Neural cell (in vitro differentiated cells): Measurements from ENCODE around the gene ZNF14. TPM values are rescaled to one million over a fixed set of nuclear protein-coding genes. Genes with fewer than 3 reads are reported as not detected.
"Not testable (repeated sequence)": the region's sequence is repeated elsewhere in the genome, so short reads cannot be mapped to it uniquely, and the experiment has no call there.

Source experiments
- H2AFZ ChIP-seq: fragments of 200-600, 300-800 bp; sonication (generic), shearing (Covaris generic); 2 replicates; pipeline ENCODE4 v1.6.0; 2014; ENCODE audit warnings: low read depth, mild to moderate bottlenecking, antibody characterized with exemption, low read length, moderate library complexity
- H3F3A ChIP-seq: fragments of 200-600 bp; shearing (Covaris generic); 2 replicates; pipeline ENCODE4 v1.6.1; 2016; ENCODE audit warnings: mild to moderate bottlenecking, moderate library complexity, mixed read lengths, antibody characterized with exemption, low read length; ENCODE audit not compliant: insufficient read depth, poor library complexity, severe bottlenecking
- H3K27ac ChIP-seq: fragments of 200-600, 300-800 bp; sonication (generic), shearing (Covaris generic); 2 replicates; pipeline ENCODE4 v1.5.1; 2014; ENCODE audit warnings: mild to moderate bottlenecking, low read length, moderate library complexity
- H3K27me3 ChIP-seq: fragments of 300-800, 200-600 bp; sonication (generic), shearing (Covaris generic); 2 replicates; pipeline ENCODE4 v1.6.0; 2014; ENCODE audit warnings: mild to moderate bottlenecking, low read depth, low read length, moderate library complexity; ENCODE audit not compliant: insufficient read depth
- H3K36me3 ChIP-seq: fragments of 300-800, 200-600 bp; sonication (generic), shearing (Covaris generic); 2 replicates; pipeline ENCODE4 v1.5.1; 2014; ENCODE audit warnings: mild to moderate bottlenecking, antibody characterized with exemption, low read length, moderate library complexity; ENCODE audit not compliant: insufficient read depth
- H3K4me2 ChIP-seq: fragments of 300-800, 200-600 bp; sonication (generic), shearing (Covaris generic); 2 replicates; pipeline ENCODE4 v1.6.0; 2014; ENCODE audit warnings: mild to moderate bottlenecking, low read length
- H3K4me3 ChIP-seq: fragments of 300-800, 200-600 bp; sonication (generic), shearing (Covaris generic); 2 replicates; pipeline ENCODE4 v1.5.1; 2014; ENCODE audit warnings: mild to moderate bottlenecking, low read length, moderate library complexity
- H3K79me2 ChIP-seq: fragments of 200-600 bp; shearing (Covaris generic); replicated peaks from 2 replicates; pipeline ENCODE4 v1.6.0; 2014; ENCODE audit warnings: mild to moderate bottlenecking, low read length, moderate library complexity; ENCODE audit not compliant: insufficient read depth
- H3K9ac ChIP-seq: fragments of 300-800, 200-600 bp; sonication (generic), shearing (Covaris generic); 2 replicates; pipeline ENCODE4 v1.6.1; 2016; ENCODE audit warnings: mild to moderate bottlenecking, low read length, mixed read lengths
- H3K9me2 ChIP-seq: fragments of 200-600 bp; shearing (Covaris generic); 2 replicates; pipeline ENCODE4 v1.6.1; 2016; ENCODE audit warnings: mild to moderate bottlenecking, low read length, mixed read lengths; ENCODE audit not compliant: insufficient read depth
- H3K9me3 ChIP-seq: fragments of 200-600, 300-800 bp; sonication (generic), shearing (Covaris generic); 2 replicates; pipeline ENCODE4 v1.6.1; 2016; ENCODE audit warnings: mild to moderate bottlenecking, mixed run types, low read length, moderate library complexity, mixed read lengths
- H4K20me1 ChIP-seq: fragments of 200-600 bp; shearing (Covaris generic); 2 replicates; pipeline ENCODE4 v1.6.1; 2016; ENCODE audit warnings: mild to moderate bottlenecking, mixed run types; ENCODE audit not compliant: insufficient read depth
- EP300 ChIP-seq: fragments of 450-650 bp; conservative IDR thresholded peaks from 2 replicates; pipeline ENCODE4 v1.6.1; 2014; ENCODE audit warnings: antibody characterized with exemption, mild to moderate bottlenecking, moderate library complexity; ENCODE audit not compliant: poor library complexity, severe bottlenecking
- EZH2 ChIP-seq: fragments of 200-600, 300-800 bp; shearing (Covaris generic), sonication (generic); IDR thresholded peaks from 2 replicates; pipeline ENCODE4 v1.6.1; 2014; ENCODE audit warnings: antibody characterized with exemption, low read length, borderline replicate concordance, mild to moderate bottlenecking; ENCODE audit not compliant: insufficient read depth, poor library complexity, severe bottlenecking
- MXI1 ChIP-seq: fragments of 450-650 bp; conservative IDR thresholded peaks from 2 replicates; pipeline ENCODE4 v1.6.1; 2014; ENCODE audit warnings: antibody characterized with exemption, mild to moderate bottlenecking; ENCODE audit not compliant: poor library complexity, severe bottlenecking
- POLR2AphosphoS5 ChIP-seq: IDR thresholded peaks from 2 replicates; pipeline ENCODE4 v1.6.1; 2012
- RAD21 ChIP-seq: fragments of 450-650 bp; conservative IDR thresholded peaks from 2 replicates; pipeline ENCODE4 v1.6.1; 2014; ENCODE audit warnings: antibody characterized with exemption, mild to moderate bottlenecking, moderate library complexity
- SMC3 ChIP-seq: fragments of 450-650 bp; conservative IDR thresholded peaks from 2 replicates; pipeline ENCODE4 v1.6.1; 2014; ENCODE audit warnings: antibody characterized with exemption, mild to moderate bottlenecking, moderate library complexity; ENCODE audit not compliant: poor library complexity
- TAF1 ChIP-seq: IDR thresholded peaks from 2 replicates; pipeline ENCODE4 v1.6.1; 2012; ENCODE audit warnings: low read depth
- polyA plus RNA-seq: library from polyadenylated mRNA; depleted of rRNA; stranded (reverse); fragments of >200 nt; gene quantifications from 2 replicates; pipeline ENCODE4 v1.2.3, GENCODE V29; 2014
- TF ChIP-seq, protein P1 (sequence below): IDR thresholded peaks from 2 replicates; pipeline ENCODE4 v1.6.1; 2012; ENCODE audit warnings: borderline replicate concordance

The ZNF14 gene
- polyA plus RNA-seq, 1 donor from 2014 or later: 8.2 TPM

DNA sequence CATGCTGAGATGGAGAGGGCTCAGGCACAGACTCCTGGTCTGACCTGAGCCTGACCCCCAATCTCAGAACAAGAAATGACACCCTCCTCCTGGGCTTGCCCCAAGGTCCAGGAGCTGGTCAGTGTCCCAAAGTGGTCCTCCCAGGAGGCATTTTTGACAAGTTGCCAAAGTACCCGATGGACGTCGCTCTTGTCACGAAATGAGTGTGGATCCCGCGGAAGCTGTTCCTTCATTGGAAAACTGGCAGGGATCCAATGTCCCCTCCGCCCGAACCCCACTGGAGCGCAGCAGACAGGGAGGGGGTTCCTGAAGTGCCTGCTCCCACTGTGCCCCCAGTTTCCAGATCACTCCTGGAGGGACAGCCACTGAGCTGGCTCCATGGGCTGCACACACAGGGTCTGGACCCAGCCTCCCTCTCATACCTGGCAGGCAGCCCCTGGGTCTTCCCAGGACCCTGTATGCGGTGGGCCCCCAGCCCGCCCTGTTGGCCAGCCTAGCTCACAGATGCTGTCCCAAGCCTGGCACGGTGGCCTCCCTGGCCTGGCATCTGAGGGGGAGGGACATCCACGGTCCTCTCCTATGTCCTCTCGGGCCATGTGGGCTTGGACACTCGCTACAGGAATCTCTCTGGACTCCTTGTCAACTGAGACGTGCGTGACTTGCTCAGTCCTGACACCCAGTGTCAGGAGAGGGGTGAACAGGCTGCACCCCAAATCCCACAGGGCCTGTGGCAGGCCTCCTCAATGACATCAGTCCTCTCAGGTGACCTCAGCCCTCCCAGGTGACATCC is 12.8 kb upstream of the ZNF14 start:
- no peak overlapping the region for H3K4me2 ChIP-seq
- no peaks in the 10 kb centered on the region for H4K20me1 ChIP-seq
- no peaks in the 10 kb centered on the region for H3K27me3 ChIP-seq
- H2AFZ ChIP-seq: no peak overlapping the region
- no peaks in the 10 kb centered on the region for H3K9me2 ChIP-seq
- H3K9ac ChIP-seq: no peak overlapping the region
- H3F3A ChIP-seq: no peaks in the 10 kb centered on the region
- H3K79me2 ChIP-seq: no peaks in the 10 kb centered on the region
- no peak overlapping the region for H3K27ac ChIP-seq
- no peaks in the 10 kb centered on the region for H3K36me3 ChIP-seq
- H3K9me3 ChIP-seq: no peaks in the 10 kb centered on the region
- TF ChIP-seq TAF1: no peak
- TF ChIP-seq, protein P1, sequence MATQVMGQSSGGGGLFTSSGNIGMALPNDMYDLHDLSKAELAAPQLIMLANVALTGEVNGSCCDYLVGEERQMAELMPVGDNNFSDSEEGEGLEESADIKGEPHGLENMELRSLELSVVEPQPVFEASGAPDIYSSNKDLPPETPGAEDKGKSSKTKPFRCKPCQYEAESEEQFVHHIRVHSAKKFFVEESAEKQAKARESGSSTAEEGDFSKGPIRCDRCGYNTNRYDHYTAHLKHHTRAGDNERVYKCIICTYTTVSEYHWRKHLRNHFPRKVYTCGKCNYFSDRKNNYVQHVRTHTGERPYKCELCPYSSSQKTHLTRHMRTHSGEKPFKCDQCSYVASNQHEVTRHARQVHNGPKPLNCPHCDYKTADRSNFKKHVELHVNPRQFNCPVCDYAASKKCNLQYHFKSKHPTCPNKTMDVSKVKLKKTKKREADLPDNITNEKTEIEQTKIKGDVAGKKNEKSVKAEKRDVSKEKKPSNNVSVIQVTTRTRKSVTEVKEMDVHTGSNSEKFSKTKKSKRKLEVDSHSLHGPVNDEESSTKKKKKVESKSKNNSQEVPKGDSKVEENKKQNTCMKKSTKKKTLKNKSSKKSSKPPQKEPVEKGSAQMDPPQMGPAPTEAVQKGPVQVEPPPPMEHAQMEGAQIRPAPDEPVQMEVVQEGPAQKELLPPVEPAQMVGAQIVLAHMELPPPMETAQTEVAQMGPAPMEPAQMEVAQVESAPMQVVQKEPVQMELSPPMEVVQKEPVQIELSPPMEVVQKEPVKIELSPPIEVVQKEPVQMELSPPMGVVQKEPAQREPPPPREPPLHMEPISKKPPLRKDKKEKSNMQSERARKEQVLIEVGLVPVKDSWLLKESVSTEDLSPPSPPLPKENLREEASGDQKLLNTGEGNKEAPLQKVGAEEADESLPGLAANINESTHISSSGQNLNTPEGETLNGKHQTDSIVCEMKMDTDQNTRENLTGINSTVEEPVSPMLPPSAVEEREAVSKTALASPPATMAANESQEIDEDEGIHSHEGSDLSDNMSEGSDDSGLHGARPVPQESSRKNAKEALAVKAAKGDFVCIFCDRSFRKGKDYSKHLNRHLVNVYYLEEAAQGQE: no peak
- TF ChIP-seq EZH2: no peak
- no peak for TF ChIP-seq SMC3
- no peak for TF ChIP-seq EP300
- TF ChIP-seq RAD21: no peak
- no peak for TF ChIP-seq POLR2AphosphoS5
- H3K4me3 ChIP-seq: no peak overlapping the region

DNA sequence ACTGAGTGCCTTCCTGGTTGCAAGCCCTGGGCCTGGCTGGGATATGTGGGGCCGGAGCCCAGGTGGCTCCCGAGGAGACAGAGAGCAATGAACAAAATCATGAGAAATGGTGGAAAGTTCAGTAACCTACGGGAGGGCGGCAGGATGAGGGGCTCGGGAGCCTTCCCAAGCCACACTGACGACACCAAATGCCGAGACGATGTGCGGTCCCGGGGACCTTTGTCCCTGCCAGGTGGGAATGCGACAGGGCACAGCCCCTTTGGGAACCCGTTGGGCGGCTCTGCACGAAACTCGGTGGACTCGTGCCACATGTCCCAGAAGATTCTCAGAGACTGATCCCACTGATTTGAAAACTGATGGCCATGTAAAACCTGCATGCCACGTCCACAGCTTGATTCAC is 11.7 kb upstream of the ZNF14 start:
- no peak overlapping the region for H2AFZ ChIP-seq
- no peaks in the 10 kb centered on the region for H4K20me1 ChIP-seq
- no peak overlapping the region for H3K4me2 ChIP-seq
- no peaks in the 10 kb centered on the region for H3K9me2 ChIP-seq
- H3K79me2 ChIP-seq: no peaks in the 10 kb centered on the region
- H3K9me3 ChIP-seq: no peaks in the 10 kb centered on the region
- no peak overlapping the region for H3K4me3 ChIP-seq
- no peaks in the 10 kb centered on the region for H3K36me3 ChIP-seq
- H3F3A ChIP-seq: no peaks in the 10 kb centered on the region
- H3K9ac ChIP-seq: no peak overlapping the region
- H3K27me3 ChIP-seq: no peaks in the 10 kb centered on the region
- no peak for TF ChIP-seq MXI1
- no peak for TF ChIP-seq TAF1
- TF ChIP-seq RAD21: no peak
- no peak overlapping the region for H3K27ac ChIP-seq

DNA sequence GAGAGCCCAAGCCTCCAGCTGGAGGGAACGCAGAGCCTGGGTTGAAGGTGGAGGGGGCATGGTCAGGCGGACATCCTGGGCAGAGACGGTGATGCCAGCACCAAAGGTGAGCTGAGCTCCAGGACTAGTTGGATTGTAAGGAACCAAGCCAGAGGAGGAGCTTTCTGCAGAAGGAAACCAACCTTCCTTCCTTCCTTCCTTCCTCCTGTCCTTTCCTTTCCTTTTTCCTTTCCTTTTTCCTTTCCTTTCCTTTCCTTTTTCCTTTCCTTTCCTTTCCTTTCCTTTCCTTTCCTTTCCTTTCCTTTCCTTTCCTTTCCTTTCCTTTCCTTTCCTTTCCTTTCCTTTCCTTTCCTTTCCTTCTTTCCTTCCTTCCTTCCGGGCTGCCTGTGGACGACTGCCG is 11.0 kb upstream of the ZNF14 start:
- not testable (repeated sequence) for H3K4me2 ChIP-seq, H4K20me1 ChIP-seq, H3F3A ChIP-seq, H3K9ac ChIP-seq, H3K9me2 ChIP-seq, H3K27ac ChIP-seq, H3K27me3 ChIP-seq, H3K36me3 ChIP-seq, H2AFZ ChIP-seq, H3K79me2 ChIP-seq, H3K9me3 ChIP-seq, H3K4me3 ChIP-seq
